Limb (tissue), 2 donors: ENCODE data around the gene ACP3.
A peak's percentile ranks its signal among the peaks of the same experiment; 100 is the strongest.
"Not testable (repeated sequence)": the region's sequence is repeated elsewhere in the genome, so short reads cannot be mapped to it uniquely, and the experiment has no call there.

ENCODE experiments used
- DNase-seq, 2 donors: peaks; one replicate each; pipeline ENCODE4 v3.0.0-alpha.2; 2016; ENCODE audit errors: extremely low spot score in 2 of 2

Gene ACP3, protein sequence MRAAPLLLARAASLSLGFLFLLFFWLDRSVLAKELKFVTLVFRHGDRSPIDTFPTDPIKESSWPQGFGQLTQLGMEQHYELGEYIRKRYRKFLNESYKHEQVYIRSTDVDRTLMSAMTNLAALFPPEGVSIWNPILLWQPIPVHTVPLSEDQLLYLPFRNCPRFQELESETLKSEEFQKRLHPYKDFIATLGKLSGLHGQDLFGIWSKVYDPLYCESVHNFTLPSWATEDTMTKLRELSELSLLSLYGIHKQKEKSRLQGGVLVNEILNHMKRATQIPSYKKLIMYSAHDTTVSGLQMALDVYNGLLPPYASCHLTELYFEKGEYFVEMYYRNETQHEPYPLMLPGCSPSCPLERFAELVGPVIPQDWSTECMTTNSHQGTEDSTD

DNA sequence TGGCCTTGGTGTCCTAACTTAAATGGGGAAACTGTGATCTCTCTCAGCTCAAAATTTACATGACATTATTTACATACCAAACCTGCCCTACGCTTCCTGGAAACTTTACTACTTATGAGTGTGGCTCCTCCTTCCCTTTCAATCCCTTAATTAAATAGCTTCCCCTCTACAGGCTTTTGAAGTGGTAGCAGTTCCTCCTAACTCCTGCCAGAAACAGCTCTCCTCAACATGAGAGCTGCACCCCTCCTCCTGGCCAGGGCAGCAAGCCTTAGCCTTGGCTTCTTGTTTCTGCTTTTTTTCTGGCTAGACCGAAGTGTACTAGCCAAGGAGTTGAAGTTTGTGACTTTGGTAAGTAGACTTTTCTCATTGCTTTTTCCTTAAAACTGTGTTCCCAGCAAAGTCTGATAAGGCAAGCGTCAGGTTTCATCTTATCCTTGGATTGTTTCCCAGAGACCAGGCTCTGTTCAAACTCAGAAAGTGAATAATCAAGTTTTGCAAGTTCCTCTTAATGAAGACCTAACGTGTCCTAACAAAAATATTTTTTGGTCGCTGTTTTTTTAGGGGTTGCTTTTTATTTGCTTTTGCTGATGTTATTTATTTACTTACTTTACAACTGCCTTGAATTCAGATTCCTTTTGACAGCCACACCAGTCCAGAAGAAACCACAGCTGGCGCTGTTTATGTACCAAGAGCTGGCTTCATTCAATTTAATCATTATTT, at the start of gene ACP3:
ACP3 (plus strand) TSS at position 179 of the 720 bp plus-strand sequence; CDS start at position 229, 50 bp downstream.
- DNase-seq = peak; percentile 47 to 65

- no peak for DNase-seq
Measured at GRCh38 chr3:132268956-132269355, 48.3 kb upstream of the ACP3 start.

GRCh38 chr3:132273036-132273435, 44.2 kb upstream of the ACP3 start:
- no peak for DNase-seq

- no peak for DNase-seq
Measured at GRCh38 chr3:132276228-132276906, 40.8 kb upstream of the ACP3 start.

- DNase-seq = no peak
Measured at GRCh38 chr3:132279030-132279429, 38.2 kb upstream of the ACP3 start.

- DNase-seq = no peak
Measured at GRCh38 chr3:132283440-132283839, 33.8 kb upstream of the ACP3 start.

- no peak for DNase-seq
Measured at GRCh38 chr3:132283916-132284405, 33.2 kb upstream of the ACP3 start.

DNA sequence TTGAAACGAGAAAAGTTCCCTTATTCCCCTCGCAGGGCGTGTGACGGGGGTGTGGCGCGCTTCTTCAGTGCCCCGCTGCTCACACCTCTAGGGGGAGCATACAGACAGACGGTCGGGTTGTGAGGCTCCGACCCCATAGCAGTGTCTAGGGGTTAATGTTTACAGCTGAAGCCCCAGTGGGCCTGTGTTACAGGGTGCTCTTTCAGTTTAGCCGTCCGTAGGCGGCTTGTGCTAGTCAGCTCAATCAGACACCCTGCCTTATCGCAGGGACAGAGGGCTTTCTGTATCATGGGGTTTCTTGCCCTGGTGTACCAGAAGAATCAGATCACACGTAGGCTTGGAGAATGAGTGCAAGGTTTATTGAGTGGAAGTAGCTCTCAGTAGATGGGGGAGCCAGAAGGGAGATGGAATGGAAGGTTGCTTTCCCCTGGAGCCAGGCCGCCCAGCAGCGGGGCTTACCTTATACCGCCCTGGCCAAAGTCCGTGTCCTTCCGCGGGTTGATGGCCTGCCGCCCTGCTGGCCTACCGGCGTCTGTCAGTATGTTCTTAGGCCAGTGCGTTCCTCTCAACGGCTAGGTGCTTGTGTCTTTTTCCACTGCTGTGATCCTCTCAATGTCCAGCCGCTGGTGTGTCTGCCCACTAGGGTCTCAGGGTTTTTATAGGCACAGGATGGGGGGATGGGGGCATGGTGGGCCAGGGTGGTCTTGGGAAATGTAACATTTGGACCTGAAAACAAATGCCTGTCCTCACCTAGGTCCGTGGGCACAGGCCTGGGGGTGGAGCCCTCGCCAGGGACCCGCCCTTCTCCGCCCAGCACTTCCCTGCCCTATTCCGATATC, 32.2 kb upstream of the ACP3 start:
- DNase-seq = no peak

GRCh38 chr3:132285620-132285945, 31.6 kb upstream of the ACP3 start:
- DNase-seq = no peak

GRCh38 chr3:132286035-132286434, 31.2 kb upstream of the ACP3 start:
- no peak for DNase-seq

- no peak for DNase-seq
Measured at GRCh38 chr3:132288357-132288756, 28.9 kb upstream of the ACP3 start.

DNA sequence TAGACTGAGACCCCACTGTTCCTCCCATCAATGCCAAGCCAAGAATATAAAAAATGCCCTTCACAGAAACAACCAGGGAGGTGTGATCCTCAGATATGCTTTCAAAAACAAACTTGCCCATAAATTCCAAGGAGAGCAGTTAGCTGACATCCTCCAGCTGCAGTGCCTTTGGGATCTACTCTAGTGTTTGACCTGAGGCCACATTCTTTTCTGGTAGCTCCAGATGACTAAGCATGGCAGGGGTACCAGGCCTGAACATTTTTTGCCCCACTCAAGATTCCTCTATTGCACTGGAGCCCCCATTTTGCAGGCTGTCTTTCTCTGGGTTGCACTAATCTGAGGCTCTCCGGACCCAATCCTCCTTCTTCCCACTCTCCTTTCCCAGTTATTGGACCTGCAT, 27.9 kb upstream of the ACP3 start:
- no peak for DNase-seq

DNA sequence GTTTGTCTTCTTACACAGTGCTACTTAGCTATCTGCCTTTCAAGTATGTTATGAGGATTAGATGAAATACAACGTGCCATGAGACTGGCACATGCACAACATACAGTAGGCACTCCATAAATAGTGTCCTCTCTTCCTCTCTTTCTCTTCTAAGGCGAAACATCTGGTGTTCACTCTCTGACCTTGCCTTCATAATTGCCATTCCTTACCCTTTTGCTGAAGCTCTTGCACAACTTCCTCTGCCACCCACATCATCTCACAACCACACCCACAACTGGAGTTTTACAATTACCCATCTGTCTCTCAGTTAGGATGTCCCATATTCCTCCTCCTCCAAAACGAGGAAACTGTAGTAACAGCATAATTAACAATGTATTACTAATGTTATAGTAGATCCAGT, 26.4 kb upstream of the ACP3 start:
- no peak for DNase-seq

- no peak for DNase-seq
Measured at GRCh38 chr3:132292042-132292441, 25.2 kb upstream of the ACP3 start.

DNA sequence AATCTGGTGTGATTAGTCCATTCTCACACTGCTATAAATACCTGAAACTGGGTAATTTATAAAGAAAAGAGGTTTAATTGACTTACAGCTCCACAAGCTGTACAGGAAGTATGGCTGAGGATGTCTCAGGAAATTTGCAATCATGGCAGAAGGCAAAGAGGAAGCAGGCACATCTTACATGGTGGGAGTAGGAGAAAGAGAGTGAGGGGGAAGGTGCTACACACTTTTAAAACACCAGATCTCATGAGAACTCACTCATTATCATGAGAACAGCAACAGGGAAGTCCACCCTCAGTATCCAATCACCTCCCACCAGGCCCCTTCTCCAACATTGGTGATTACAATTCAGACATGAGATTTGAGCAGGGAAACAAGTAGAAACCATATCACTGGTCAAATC, 24.0 kb upstream of the ACP3 start:
- no peak for DNase-seq

DNA sequence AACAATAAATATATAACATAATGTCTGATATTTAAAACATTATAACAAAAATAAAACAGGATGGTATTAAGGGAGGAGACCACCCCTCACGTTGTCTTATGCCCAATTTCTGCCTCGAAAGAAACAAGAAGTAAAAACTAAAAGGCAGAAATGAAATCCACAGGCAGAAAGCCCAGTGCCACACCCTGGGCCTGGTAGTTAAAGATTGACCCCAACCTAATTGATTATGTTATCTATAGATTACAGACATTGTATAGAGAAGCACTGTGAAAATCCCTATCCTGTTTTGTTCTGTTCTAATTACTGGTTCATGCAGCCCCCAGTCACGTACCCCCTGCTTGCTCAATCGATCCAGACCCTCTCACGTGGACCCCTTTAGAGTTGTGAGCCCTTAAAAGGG, 22.3 kb upstream of the ACP3 start:
- DNase-seq = no peak

- DNase-seq = not testable (repeated sequence)
Measured at GRCh38 chr3:132303336-132304201, 13.6 kb upstream of the ACP3 start.

DNA sequence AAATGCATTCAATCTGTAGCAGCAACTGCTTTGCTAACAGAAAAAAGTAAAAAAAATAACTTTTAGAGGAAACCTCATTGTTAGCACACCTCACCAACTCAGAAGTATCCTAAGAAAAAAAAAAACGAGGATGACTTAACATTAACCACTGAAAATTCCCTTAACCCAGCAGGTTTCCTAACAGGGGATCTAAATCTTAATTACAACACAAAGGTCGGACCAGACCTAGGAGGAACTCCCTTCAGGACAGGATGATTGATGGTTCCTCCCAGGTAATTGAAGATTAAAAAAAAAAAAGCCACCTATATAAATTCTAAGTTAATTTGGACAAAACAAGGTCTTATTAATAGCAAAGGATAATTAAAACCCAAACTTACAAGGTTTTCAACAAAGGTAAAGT, 12.9 kb upstream of the ACP3 start:
- DNase-seq = not testable (repeated sequence)

- not testable (repeated sequence) for DNase-seq
Measured at GRCh38 chr3:132310057-132310456, 7.2 kb upstream of the ACP3 start.

- peak in 1 of 2 donors; percentile 7 for DNase-seq
Measured at GRCh38 chr3:132311316-132311715, 5.9 kb upstream of the ACP3 start.
